HG03558 (cell line): ENCODE results near the gene GCG.

Experiments
- ATAC-seq: cut with Tn5 transposase; IDR thresholded peaks from one replicate; pipeline ENCODE4 v1.9.1; 2021; ENCODE audit warnings: moderate number of reproducible peaks; ENCODE audit not compliant: unreplicated experiment; ENCODE audit errors: extremely low read depth

GCG gene

GRCh38 chr2:162152147-162152546, at the start of gene GCG:
Gene GCG, minus strand, starts transcription at chr2:162152247. Its CDS starts 3,069 bp downstream, at chr2:162149178.
- no peak for ATAC-seq

GRCh38 chr2:162200636-162201035, 48.6 kb upstream of the GCG start:
- no peak for ATAC-seq

GRCh38 chr2:162199913-162200312, 47.9 kb upstream of the GCG start:
- no peak for ATAC-seq

GRCh38 chr2:162198239-162198638, 46.2 kb upstream of the GCG start:
- no peak for ATAC-seq

DNA sequence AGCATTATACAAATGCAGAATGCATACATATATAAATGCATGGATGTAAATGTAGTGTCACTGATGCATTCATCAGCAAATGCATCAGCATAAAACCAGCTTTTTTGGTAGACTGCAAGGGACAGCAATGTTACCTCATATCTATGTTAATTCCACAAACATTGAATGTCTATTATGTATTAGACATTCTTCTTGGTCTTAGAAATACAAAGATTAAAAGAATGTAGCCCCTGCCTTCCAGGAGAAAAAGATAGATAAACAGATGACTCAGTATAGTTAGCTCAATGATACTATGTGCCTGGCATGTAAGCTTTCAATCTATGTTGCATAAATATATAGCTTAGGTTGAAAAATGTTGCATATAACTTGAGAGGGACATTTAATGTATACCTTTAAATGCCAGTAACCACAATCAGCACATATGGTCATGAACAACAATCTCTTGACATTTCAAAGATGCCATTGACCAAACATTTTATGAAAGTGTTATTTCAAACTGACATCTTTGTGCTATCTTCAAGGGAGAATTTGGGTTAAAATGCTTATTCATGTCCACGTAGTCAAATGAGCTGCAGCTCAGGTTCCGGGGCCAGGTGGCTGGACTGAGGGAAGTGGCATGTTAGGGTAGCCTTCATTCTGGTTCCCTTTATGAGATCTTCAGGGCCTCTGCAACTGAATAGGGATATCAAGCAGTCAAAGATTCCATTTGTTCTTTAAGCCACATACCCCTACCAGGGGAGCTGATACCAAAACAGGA, 45.2 kb upstream of the GCG start:
- no peak for ATAC-seq

GRCh38 chr2:162196638-162197037, 44.6 kb upstream of the GCG start:
- no peak for ATAC-seq

DNA sequence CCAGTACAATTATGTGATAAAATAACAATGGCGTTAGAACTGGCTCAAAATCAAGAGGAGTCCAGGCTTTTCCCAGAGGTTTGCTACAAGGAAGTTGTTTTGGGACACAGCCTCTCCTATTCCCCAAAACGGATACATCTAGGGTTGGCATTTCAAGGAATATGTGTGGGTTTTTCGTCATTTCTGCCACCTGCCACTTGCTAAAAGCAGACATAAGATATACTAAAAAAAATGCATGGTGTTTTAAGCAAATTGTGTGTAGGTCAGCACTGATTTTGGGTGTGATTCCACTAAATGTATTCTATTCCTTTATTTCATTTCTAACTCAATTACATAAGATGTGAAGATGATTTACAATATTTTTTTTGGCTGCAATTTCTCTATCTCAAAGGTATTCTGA, 36.4 kb upstream of the GCG start:
- no peak for ATAC-seq

DNA sequence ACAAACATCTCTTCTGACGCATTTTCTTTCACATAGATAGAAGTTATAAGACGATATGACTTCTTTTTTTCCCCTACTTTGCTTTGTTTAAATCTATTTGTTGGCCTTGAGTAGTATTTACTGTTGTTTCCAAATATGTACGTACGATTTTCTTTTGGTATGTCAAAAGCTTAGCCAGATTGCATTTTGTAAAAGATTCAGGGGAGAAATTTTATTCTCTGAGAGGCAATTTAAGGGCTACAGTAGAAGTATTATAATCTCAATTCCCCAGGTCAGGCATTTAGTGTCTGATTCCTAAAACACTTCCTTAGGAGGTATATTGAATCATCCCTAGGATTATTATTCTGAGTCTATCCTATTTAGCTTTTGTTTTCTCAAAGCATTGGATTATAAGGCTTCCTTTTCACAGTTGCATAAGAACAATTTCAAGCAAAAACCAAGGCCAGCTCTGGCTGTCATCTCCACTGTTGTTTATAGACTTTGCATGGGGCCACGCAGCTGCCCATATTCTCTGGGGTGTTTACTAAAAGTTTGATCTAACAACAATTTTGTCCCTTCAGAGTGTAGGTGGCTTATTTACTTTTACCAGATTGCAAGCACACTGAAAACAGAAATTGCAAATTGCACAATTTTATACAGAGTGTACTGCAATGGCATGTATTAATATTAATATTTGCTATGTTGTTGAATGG, 33.6 kb upstream of the GCG start:
- ATAC-seq: no peak

GRCh38 chr2:162184821-162185450, 32.9 kb upstream of the GCG start:
- no peak for ATAC-seq

- no peak for ATAC-seq
These were observed 32.3 kb upstream of the GCG start for GRCh38 chr2:162184359-162184758.

DNA sequence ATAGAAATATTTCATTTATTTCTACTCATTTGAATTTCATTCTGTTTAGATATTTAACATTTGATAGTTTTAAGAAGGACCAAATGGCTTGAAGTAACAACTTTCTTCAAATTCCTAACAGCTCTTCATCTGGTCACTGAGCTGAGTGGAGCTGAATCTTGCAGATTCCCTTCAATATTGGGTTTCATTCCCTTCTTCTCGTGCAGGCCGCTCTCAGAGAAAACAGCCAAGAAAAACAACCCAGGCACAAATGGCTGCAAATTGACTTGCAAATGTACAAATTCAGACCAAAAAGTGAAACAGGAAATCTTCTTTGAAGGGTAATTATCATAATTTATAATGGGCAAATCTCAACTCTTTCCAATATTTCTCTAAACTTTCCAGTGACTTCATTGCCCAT, 30.3 kb upstream of the GCG start:
- no peak for ATAC-seq

GRCh38 chr2:162177301-162177700, 25.3 kb upstream of the GCG start:
- no peak for ATAC-seq

- ATAC-seq: no peak
These were observed 23.7 kb upstream of the GCG start for GRCh38 chr2:162175714-162176113.

DNA sequence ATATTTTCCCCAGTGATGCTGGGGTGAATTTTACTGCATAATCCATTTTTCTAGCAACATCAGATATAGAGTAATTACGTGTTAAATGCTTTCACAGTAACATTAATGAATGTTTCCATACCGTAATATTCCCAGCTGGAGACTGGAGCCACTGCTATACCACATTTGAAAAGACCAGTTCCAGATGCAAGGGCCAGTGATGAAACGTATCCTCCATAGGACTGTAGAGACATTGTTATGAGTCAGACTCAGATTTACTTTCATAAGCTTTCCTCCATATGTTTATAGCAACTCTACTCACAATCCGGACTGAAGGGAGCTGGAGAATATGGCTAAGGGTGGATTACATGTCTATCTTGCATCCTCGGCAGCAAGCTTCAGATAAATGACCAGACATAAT, 22.7 kb upstream of the GCG start:
- no peak for ATAC-seq

DNA sequence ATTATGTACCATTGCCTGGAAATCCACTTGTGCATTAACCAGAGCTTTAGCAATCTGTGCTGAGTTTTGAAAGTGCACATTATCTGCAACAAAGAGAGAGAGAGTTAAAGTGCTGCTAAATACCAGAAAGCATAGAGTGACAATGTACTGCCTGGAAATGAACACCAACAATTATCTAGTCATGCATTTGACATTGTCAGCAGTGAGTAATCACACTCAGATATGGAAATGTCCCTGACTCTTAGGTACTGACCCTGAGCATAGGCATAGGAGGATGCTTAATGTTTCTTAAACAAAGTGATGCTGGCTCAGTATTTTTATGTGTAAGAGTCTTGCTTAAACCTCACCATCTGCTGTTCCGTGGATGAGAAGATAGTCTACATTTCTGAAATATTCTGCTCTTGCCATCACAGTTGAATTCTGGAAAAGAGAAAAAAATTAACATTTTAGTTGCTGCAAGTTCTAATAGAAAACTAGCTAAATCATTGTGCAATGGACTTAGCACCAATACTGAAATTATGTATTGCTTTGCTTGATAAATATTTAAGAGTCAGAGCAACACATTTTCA, 20.8 kb upstream of the GCG start:
- ATAC-seq: no peak

- no peak for ATAC-seq
These were observed 14.7 kb upstream of the GCG start for GRCh38 chr2:162166745-162167144.

GRCh38 chr2:162166174-162166573, 14.1 kb upstream of the GCG start:
- ATAC-seq: no peak

GRCh38 chr2:162164802-162165201, 12.8 kb upstream of the GCG start:
- no peak for ATAC-seq

DNA sequence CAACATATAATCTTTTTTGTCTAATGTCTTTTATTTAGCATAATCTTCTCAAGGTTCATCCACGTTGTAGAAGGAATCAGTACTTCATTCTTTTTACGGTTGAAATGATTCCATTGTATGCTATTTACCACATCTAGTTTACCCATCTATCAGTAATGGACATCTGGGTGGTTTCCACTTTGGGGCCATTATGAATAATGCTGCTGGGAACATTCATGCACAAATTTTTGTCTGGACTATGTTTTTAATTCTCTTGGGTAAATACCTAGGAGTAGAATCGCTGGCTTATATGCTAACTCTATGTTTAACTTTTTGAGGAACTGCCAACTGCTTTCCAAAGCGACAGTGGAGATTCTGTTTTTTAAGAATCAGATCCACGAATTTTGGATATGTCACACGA, 7.4 kb upstream of the GCG start:
- ATAC-seq: no peak

DNA sequence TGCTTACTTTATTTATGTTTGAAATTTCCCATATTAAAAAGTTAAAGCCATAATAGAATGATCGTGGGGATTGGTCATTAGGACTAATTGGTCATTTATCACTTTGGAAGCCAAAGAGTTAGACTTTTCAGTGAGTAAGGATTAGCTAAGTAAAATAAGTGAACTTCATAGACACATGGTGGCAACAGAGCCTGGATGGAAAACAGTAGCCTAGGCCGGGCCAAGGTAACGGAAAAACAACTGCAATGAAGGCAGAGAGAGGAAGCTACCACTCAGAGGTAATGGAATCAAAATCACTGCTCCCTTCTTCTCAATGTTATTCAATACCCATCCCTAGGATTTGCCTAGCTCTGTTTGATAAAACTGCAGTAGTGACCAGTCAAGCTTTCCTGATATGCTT, 4.1 kb upstream of the GCG start:
- no peak for ATAC-seq

GRCh38 chr2:162155093-162155492, 3.0 kb upstream of the GCG start:
- ATAC-seq: no peak
